Activated naive CD8-positive, alpha-beta T cell (primary cell): ENCODE results near the gene NDUFAF8.

Experiments
- H3K27ac Mint-ChIP-seq: one replicate; pipeline ENCODE4 v1.8.0; 2021; ENCODE audit warnings: mixed read lengths
- H3K27me3 Mint-ChIP-seq: one replicate; pipeline ENCODE4 v1.8.0; 2021; ENCODE audit warnings: mixed read lengths
- H3K36me3 Mint-ChIP-seq: one replicate; pipeline ENCODE4 v1.8.0; 2021; ENCODE audit warnings: mixed read lengths
- H3K4me1 Mint-ChIP-seq: one replicate; pipeline ENCODE4 v1.8.0; 2021; ENCODE audit warnings: low read depth, mixed read lengths
- H3K4me3 Mint-ChIP-seq: one replicate; pipeline ENCODE4 v1.8.0; 2021; ENCODE audit warnings: mild to moderate bottlenecking, mixed read lengths
- H3K9me3 Mint-ChIP-seq: one replicate; pipeline ENCODE4 v1.8.0; 2021; ENCODE audit warnings: low read depth, mixed read lengths

NDUFAF8 gene

GRCh38 chr17:81238815-81239713, at the start of gene NDUFAF8, which contains the start of gene TEPSIN:
TSS of gene NDUFAF8 (plus strand) at chr17:81239318. CDS start at chr17:81239364, 46 bp downstream.
TSS of gene TEPSIN (minus strand) at chr17:81239055. CDS start at chr17:81239033, 22 bp downstream.
- Mint-ChIP-seq H3K4me1 (peaks cover 33% of the 10 kb centered on the region), H3K4me3 (peak within 1 kb of the TSS; percentile 94), H3K27me3 (no peaks in the 10 kb centered on the region), H3K36me3 (peaks cover 4% of the 10 kb centered on the region), H3K9me3 (no peaks in the 10 kb centered on the region), H3K27ac (peak within 1 kb of the TSS; percentile 95)

GRCh38 chr17:81189670-81190530, 49.2 kb upstream of the NDUFAF8 start:
- no peaks in the 10 kb centered on the region for H3K9me3 Mint-ChIP-seq
- no peaks in the 10 kb centered on the region for H3K27me3 Mint-ChIP-seq
- H3K4me1 Mint-ChIP-seq: no peaks in the 10 kb centered on the region
- no peak overlapping the region for H3K4me3 Mint-ChIP-seq
- no peak overlapping the region for H3K27ac Mint-ChIP-seq
- H3K36me3 Mint-ChIP-seq: no peaks in the 10 kb centered on the region

GRCh38 chr17:81190591-81190990, 48.5 kb upstream of the NDUFAF8 start:
- Mint-ChIP-seq H3K27me3 (no peaks in the 10 kb centered on the region), H3K36me3 (no peaks in the 10 kb centered on the region), H3K27ac (no peak overlapping the region), H3K4me1 (no peaks in the 10 kb centered on the region), H3K9me3 (no peaks in the 10 kb centered on the region), H3K4me3 (no peak overlapping the region)

GRCh38 chr17:81191116-81191515, 48.0 kb upstream of the NDUFAF8 start:
- Mint-ChIP-seq H3K27me3 (no peaks in the 10 kb centered on the region), H3K36me3 (no peaks in the 10 kb centered on the region), H3K4me1 (no peaks in the 10 kb centered on the region), H3K9me3 (no peaks in the 10 kb centered on the region), H3K4me3 (no peak overlapping the region), H3K27ac (no peak overlapping the region)

- H3K4me3 Mint-ChIP-seq: no peak overlapping the region
- H3K27ac Mint-ChIP-seq: no peak overlapping the region
- no peaks in the 10 kb centered on the region for H3K27me3 Mint-ChIP-seq
- H3K9me3 Mint-ChIP-seq: no peaks in the 10 kb centered on the region
- H3K4me1 Mint-ChIP-seq: no peaks in the 10 kb centered on the region
- no peaks in the 10 kb centered on the region for H3K36me3 Mint-ChIP-seq
Observed at GRCh38 chr17:81191646-81192045, 47.5 kb upstream of the NDUFAF8 start.

GRCh38 chr17:81192386-81193050, 46.6 kb upstream of the NDUFAF8 start:
- Mint-ChIP-seq H3K4me3 (no peak overlapping the region), H3K36me3 (no peaks in the 10 kb centered on the region), H3K27ac (no peak overlapping the region), H3K4me1 (no peaks in the 10 kb centered on the region), H3K9me3 (no peaks in the 10 kb centered on the region), H3K27me3 (no peaks in the 10 kb centered on the region)

GRCh38 chr17:81193051-81193410, 46.1 kb upstream of the NDUFAF8 start:
- Mint-ChIP-seq H3K9me3 (no peaks in the 10 kb centered on the region), H3K27ac (no peak overlapping the region), H3K36me3 (no peaks in the 10 kb centered on the region), H3K4me1 (no peaks in the 10 kb centered on the region), H3K4me3 (no peak overlapping the region), H3K27me3 (no peaks in the 10 kb centered on the region)

- H3K27me3 Mint-ChIP-seq: no peaks in the 10 kb centered on the region
- no peaks in the 10 kb centered on the region for H3K4me1 Mint-ChIP-seq
- H3K27ac Mint-ChIP-seq: no peak overlapping the region
- no peaks in the 10 kb centered on the region for H3K36me3 Mint-ChIP-seq
- no peak overlapping the region for H3K4me3 Mint-ChIP-seq
- H3K9me3 Mint-ChIP-seq: no peaks in the 10 kb centered on the region
Observed at GRCh38 chr17:81193470-81194224, 45.5 kb upstream of the NDUFAF8 start.

- Mint-ChIP-seq H3K27ac (no peak overlapping the region), H3K4me1 (no peaks in the 10 kb centered on the region), H3K9me3 (no peaks in the 10 kb centered on the region), H3K36me3 (no peaks in the 10 kb centered on the region), H3K4me3 (no peak overlapping the region), H3K27me3 (no peaks in the 10 kb centered on the region)
Observed at GRCh38 chr17:81194225-81194760, 44.8 kb upstream of the NDUFAF8 start.

- Mint-ChIP-seq H3K4me3 (no peak overlapping the region), H3K27me3 (no peaks in the 10 kb centered on the region), H3K27ac (no peak overlapping the region), H3K36me3 (no peaks in the 10 kb centered on the region), H3K4me1 (no peaks in the 10 kb centered on the region), H3K9me3 (no peaks in the 10 kb centered on the region)
Observed at GRCh38 chr17:81194941-81195901, 43.9 kb upstream of the NDUFAF8 start.

- Mint-ChIP-seq H3K9me3 (no peaks in the 10 kb centered on the region), H3K4me3 (no peak overlapping the region), H3K27me3 (no peaks in the 10 kb centered on the region), H3K4me1 (no peaks in the 10 kb centered on the region), H3K36me3 (no peaks in the 10 kb centered on the region), H3K27ac (no peak overlapping the region)
Observed at GRCh38 chr17:81195941-81196495, 43.1 kb upstream of the NDUFAF8 start.

GRCh38 chr17:81196505-81197408, 42.4 kb upstream of the NDUFAF8 start:
- no peaks in the 10 kb centered on the region for H3K36me3 Mint-ChIP-seq
- no peaks in the 10 kb centered on the region for H3K27me3 Mint-ChIP-seq
- no peaks in the 10 kb centered on the region for H3K9me3 Mint-ChIP-seq
- H3K27ac Mint-ChIP-seq: no peak overlapping the region
- no peak overlapping the region for H3K4me3 Mint-ChIP-seq
- no peaks in the 10 kb centered on the region for H3K4me1 Mint-ChIP-seq
